ENCODE results near the gene NEU4. TPM values are rescaled to one million over a fixed set of nuclear protein-coding genes. Genes with fewer than 3 reads are reported as not detected.
"Not testable (repeated sequence)": the region's sequence is repeated elsewhere in the genome, so short reads cannot be mapped to it uniquely, and the experiment has no call there.

The NEU4 gene
- total RNA-seq, 1 donor from 2014 or later, result 0.14 TPM

DNA sequence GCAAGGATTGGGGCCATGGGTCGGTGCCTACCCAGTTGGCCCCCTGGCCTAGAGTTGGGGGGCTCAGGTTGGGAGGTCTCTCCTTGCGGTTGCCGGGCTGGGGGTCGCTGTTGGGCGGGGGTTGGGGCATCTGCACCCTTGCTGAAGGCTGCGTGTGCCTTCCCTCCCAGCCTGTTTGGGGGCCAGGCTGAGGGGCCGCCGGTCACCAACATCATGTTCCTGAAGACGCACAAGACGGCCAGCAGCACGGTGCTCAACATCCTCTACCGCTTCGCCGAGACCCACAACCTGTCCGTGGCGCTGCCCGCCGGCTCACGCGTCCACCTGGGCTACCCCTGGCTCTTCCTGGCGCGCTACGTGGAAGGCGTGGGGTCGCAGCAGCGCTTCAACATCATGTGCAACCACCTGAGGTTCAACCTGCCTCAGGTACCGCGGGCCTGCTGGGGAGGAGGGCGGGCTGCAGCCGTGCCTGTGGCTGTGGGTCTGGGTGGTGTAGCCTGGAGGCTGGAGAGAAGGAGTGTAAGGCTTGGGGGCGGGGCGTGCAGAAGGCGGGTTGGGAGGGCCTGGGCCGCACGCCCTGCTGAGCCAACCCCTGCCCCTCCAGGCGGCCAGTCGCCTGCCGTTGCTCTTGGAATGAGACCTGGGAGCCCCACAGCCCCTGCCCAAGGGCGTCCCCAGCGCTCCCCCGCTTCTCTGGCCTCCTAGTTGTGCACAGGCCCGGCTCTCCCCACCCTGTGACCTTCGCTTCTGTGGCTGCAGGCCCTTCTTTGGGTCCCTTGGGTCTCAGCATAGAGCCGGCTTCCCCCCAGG lies 7.2 kb upstream of the NEU4 start:
- H3K27me3 Mint-ChIP-seq (ENCODE audit: low read depth), result no peaks in the 10 kb centered on the region
- no peaks in the 10 kb centered on the region for H3K9me3 Mint-ChIP-seq
- DNase-seq (ENCODE audit: low read depth, low spot score), result no peak
- no peak for TF ChIP-seq CTCF (conservative IDR thresholded peaks at IDR 0.05)
- no peak overlapping the region for H3K4me3 Mint-ChIP-seq
- no peaks in the 10 kb centered on the region for H3K4me1 Mint-ChIP-seq
- no peaks in the 10 kb centered on the region for H3K36me3 Mint-ChIP-seq (ENCODE audit: low read depth)
- H3K27ac Mint-ChIP-seq (ENCODE audit: unreplicated experiment), result no peak overlapping the region

DNA sequence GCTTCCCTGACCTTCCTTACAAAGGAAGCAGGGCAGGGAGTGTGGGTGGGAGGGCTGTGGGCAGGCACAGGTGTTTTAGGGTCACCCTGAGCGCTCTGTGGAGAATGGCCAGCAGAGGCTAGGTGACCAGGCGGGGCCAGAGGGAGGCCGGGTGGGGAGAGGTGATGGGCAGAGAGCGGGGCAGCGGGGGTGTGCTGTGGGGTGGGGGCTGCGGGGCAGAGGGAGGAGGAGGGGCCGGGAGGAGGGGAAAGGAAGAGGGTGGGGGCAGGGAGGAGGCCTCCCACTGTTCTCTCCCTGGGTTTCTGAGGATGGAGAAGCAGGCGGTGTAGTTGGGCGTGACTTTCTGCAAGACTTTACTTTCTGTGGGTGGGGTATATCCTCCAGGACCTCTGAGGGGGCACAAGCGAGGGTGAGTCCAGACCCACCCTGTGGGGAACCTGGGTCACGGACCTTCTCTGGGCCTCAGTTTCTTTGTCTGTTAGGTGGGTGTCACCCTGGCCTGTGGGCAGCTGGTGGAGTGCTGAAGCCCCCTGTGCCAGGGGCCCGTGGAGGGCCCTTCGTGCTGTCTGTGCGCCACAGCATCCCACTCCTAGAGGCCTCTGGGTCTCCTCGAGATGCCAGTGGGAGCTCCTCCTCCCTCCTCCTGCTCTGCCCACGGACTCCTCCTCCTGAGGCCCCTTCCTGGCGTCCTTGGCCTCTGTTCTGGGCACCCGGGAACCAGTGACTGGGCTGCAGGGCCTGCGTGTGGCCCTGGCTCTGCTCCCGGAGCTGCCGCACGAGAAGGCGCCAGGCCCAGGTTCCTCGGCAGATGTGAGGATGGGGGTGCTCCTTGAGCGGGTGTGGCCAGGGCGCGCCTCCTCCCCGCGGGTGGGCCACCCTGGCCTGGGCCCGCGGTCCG lies 6.3 kb upstream of the NEU4 start:
- Mint-ChIP-seq H3K36me3 (ENCODE audit: low read depth) (no peaks in the 10 kb centered on the region), H3K4me3 (no peak overlapping the region), H3K27me3 (ENCODE audit: low read depth) (no peaks in the 10 kb centered on the region), H3K4me1 (no peaks in the 10 kb centered on the region), H3K27ac (ENCODE audit: unreplicated experiment) (no peak overlapping the region), H3K9me3 (no peaks in the 10 kb centered on the region)
- no peak for DNase-seq (ENCODE audit: low read depth, low spot score)
- TF ChIP-seq CTCF (conservative IDR thresholded peaks at IDR 0.05), result no peak

- DNase-seq (ENCODE audit: low read depth, low spot score), result no peak
- Mint-ChIP-seq H3K36me3 (ENCODE audit: low read depth) (no peaks in the 10 kb centered on the region), H3K27ac (ENCODE audit: unreplicated experiment) (no peak overlapping the region), H3K9me3 (no peaks in the 10 kb centered on the region), H3K27me3 (ENCODE audit: low read depth) (no peaks in the 10 kb centered on the region), H3K4me1 (peaks cover 7% of the 10 kb centered on the region), H3K4me3 (no peak overlapping the region)
- no peak for TF ChIP-seq CTCF (conservative IDR thresholded peaks at IDR 0.05)
Measured at GRCh38 chr2:241803387-241804325, 5.3 kb upstream of the NEU4 start.

GRCh38 chr2:241804326-241805229 lies 4.4 kb upstream of the NEU4 start:
- Mint-ChIP-seq H3K4me3 (no peak overlapping the region), H3K9me3 (no peaks in the 10 kb centered on the region), H3K36me3 (ENCODE audit: low read depth) (no peaks in the 10 kb centered on the region), H3K27ac (ENCODE audit: unreplicated experiment) (no peak overlapping the region), H3K4me1 (peaks cover 15% of the 10 kb centered on the region), H3K27me3 (ENCODE audit: low read depth) (no peaks in the 10 kb centered on the region)
- DNase-seq (ENCODE audit: low read depth, low spot score), result no peak
- no peak for TF ChIP-seq CTCF (conservative IDR thresholded peaks at IDR 0.05)

- H3K27me3 Mint-ChIP-seq (ENCODE audit: low read depth); DNase-seq (ENCODE audit: low read depth, low spot score); H3K27ac Mint-ChIP-seq (ENCODE audit: unreplicated experiment); H3K9me3 Mint-ChIP-seq; H3K4me3 Mint-ChIP-seq; H3K36me3 Mint-ChIP-seq (ENCODE audit: low read depth): not testable (repeated sequence)
- peaks cover 15% of the 10 kb centered on the region for H3K4me1 Mint-ChIP-seq
Measured at GRCh38 chr2:241806217-241806616, 2.8 kb upstream of the NEU4 start.
